ENCODE data around the gene NEK7. TPM values are rescaled to one million over a fixed set of nuclear protein-coding genes. Genes with fewer than 3 reads are reported as not detected.

The NEK7 gene
- total RNA-seq, 4 donors from 2014 or later = 95.7 to 145 (median 132) TPM

DNA sequence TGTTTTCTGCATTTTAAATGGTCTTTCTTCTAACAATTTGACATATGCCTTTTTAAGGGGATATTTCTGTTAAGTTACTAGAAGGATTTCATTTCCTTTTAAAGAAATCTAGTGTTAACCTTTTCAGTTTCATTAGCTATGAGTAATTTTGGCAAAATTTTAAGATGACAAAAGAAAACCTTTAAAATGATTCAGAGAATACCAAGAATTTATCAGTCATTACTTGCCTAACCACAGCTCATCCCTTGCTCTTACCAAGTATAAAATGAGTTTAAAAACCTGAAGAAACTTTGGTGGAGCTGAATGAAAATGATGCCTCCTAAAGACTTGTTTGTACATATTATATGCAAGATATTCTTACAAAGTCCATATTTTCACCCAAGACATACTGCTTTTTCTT is 101.7 kb downstream of the NEK7 start:
- intact Hi-C loops (cut with DNase I; ENCODE audit: low total_unique reads) = no loop called here
- H3K36me3 ChIP-seq = no peaks in the 10 kb centered on the region
- no peak for DNase-seq

DNA sequence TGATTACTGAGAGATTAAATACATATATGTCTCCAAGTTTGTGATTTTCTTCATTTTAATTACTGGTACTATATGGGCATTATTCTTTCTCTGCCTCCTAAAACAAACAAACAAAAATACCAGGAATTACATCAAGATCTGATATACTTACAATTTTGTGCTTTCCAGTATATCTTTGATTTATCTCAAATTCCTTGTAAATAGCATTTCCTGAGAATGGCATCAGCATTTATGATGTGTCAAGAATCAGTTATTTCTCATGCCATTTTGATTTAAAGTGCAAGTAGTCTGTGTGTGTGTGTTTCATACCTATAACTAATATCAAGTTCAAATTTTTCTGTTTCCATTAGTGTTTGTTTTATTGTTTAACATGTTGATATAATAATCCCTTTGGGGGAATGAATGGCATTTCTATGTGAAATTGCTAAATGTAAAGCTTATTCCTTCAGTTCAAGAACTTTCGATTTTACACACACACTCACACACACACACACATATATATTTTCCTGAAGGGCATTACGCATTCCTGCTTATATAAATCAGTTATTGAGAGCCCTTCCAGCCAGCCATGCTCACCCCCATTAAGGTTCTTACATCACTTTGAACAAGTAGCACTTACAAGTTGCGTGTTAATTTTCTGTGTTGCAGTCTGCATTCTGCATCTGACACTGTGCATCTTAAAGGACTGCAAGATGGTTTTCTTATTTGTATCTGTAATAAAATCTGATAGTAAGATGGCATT is 102.7 kb downstream of the NEK7 start:
- Histone ChIP-seq H3K36me3 (no peaks in the 10 kb centered on the region), H3K27ac (no peak overlapping the region), H3K9me3 (no peaks in the 10 kb centered on the region), H3K27me3 (no peaks in the 10 kb centered on the region), H3K4me3 (no peak overlapping the region), H3K4me1 (no peaks in the 10 kb centered on the region)
- no peak for DNase-seq
- TF ChIP-seq POLR2A (IDR thresholded peaks at IDR 0.05) = no peak
- TF ChIP-seq, protein P1, sequence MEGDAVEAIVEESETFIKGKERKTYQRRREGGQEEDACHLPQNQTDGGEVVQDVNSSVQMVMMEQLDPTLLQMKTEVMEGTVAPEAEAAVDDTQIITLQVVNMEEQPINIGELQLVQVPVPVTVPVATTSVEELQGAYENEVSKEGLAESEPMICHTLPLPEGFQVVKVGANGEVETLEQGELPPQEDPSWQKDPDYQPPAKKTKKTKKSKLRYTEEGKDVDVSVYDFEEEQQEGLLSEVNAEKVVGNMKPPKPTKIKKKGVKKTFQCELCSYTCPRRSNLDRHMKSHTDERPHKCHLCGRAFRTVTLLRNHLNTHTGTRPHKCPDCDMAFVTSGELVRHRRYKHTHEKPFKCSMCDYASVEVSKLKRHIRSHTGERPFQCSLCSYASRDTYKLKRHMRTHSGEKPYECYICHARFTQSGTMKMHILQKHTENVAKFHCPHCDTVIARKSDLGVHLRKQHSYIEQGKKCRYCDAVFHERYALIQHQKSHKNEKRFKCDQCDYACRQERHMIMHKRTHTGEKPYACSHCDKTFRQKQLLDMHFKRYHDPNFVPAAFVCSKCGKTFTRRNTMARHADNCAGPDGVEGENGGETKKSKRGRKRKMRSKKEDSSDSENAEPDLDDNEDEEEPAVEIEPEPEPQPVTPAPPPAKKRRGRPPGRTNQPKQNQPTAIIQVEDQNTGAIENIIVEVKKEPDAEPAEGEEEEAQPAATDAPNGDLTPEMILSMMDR (IDR thresholded peaks at IDR 0.05) = no peak
- intact Hi-C loops (cut with DNase I; ENCODE audit: low total_unique reads) = no loop called here

More for the DNA sequence above, 101.7 kb downstream of the NEK7 start:
- Histone ChIP-seq H3K4me3 (no peak overlapping the region), H3K9me3 (no peaks in the 10 kb centered on the region), H3K27me3 (no peaks in the 10 kb centered on the region), H3K4me1 (no peaks in the 10 kb centered on the region), H3K27ac (no peak overlapping the region)
- TF ChIP-seq POLR2A (IDR thresholded peaks at IDR 0.05) = no peak
- TF ChIP-seq, protein P1 (IDR thresholded peaks at IDR 0.05) = no peak

DNA sequence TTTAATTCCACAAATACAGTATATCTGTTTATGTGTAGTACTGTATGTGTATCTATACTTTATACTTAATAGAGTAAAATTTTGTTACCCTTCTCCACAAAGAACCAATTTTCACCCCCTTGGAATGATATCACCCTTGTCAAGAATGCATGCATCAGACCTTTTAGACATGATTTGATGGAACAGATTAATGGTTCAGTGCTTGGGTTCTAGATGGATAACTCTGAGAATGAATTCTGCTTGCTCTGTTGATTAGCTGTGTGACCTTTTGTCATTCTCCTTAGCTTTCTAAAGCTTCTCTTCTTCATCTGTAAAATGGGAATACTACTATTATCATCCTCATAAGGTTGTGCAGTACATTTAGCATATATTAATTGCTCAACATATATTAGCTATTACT is 105.1 kb downstream of the NEK7 start:
- Histone ChIP-seq H3K4me1 (no peaks in the 10 kb centered on the region), H3K4me3 (no peak overlapping the region), H3K9me3 (no peaks in the 10 kb centered on the region), H3K27me3 (no peaks in the 10 kb centered on the region), H3K36me3 (no peaks in the 10 kb centered on the region), H3K27ac (no peak overlapping the region)
- intact Hi-C loops (cut with DNase I; ENCODE audit: low total_unique reads) = no loop called here
- TF ChIP-seq POLR2A (IDR thresholded peaks at IDR 0.05) = no peak
- TF ChIP-seq, protein P1 (IDR thresholded peaks at IDR 0.05) = no peak
- no peak for DNase-seq

DNA sequence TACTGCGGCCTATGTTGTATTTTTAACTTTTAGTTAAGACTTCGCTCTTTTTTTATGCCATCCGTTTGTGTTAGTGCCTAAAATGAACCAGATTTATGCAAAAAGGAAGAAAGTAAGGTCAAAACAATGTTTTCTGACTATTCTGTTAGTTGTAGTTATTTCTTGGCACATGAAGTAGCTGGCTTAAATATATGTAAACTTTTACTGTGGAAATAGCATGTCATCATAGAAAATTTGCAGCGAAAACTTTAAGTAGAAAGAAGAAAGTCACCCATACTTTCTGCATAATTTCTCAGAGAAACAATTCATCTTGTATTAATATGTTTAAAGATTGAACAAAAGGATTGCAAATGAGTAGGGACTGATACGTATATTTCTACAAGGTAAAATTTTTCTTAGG is 106.4 kb downstream of the NEK7 start:
- TF ChIP-seq, protein P1 (IDR thresholded peaks at IDR 0.05) = no peak
- TF ChIP-seq POLR2A (IDR thresholded peaks at IDR 0.05) = no peak
- Histone ChIP-seq H3K27ac (no peak overlapping the region), H3K27me3 (no peaks in the 10 kb centered on the region), H3K9me3 (no peaks in the 10 kb centered on the region), H3K4me3 (no peak overlapping the region), H3K4me1 (no peaks in the 10 kb centered on the region), H3K36me3 (no peaks in the 10 kb centered on the region)
- DNase-seq = no peak
- intact Hi-C loops (cut with DNase I; ENCODE audit: low total_unique reads) = no loop called here

DNA sequence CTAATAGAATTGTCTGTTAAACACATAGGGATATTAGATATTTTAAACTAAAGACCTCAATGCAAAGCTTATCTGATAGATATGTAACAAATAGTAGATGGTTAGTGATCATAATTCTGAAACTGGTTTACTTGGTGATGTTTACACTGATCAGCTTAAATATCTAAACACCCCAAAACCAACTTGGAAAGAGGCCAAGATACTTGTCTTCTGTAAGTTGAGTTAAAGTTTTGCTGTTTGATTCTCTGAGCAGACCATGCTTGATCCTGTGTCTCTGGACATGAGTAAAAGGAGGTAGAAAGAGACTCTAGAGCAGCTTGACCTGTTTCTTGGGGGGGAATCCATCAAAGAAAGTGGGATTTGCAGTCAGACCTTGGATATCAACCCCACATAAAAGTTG is 107.5 kb downstream of the NEK7 start:
- Histone ChIP-seq H3K9me3 (no peaks in the 10 kb centered on the region), H3K4me1 (no peaks in the 10 kb centered on the region), H3K27me3 (no peaks in the 10 kb centered on the region), H3K27ac (no peak overlapping the region), H3K4me3 (no peak overlapping the region), H3K36me3 (no peaks in the 10 kb centered on the region)
- intact Hi-C loops (cut with DNase I; ENCODE audit: low total_unique reads) = no loop called here
- TF ChIP-seq, protein P1 (IDR thresholded peaks at IDR 0.05) = no peak
- TF ChIP-seq POLR2A (IDR thresholded peaks at IDR 0.05) = no peak
- no peak for DNase-seq

All from uterus (tissue), 4 donors.